ENCODE results near the gene TP53INP2.

- TF ChIP-seq CTCF (conservative IDR thresholded peaks at IDR 0.05; ENCODE audit: low read depth in 2 of 2) (peak; percentile 21 to 50; a peak in 3 of 4 replicates), REST (IDR thresholded peaks at IDR 0.05; ENCODE audit: unreplicated experiment) (no peak), EZH2 (IDR thresholded peaks at IDR 0.05; ENCODE audit: low read depth, unreplicated experiment) (no peak)
These were observed 1.5 kb downstream of the TP53INP2 start for GRCh38 chr20:34705397-34706301.
